Nephron (organoid): ENCODE measurements around the gene CXCL1.

Experiments
- H3K27ac Mint-ChIP-seq, 3 experiments: 2 replicates each; pipeline ENCODE4 v1.8.0; 2020; ENCODE audit warnings: mixed read lengths in 3 of 3, mild to moderate bottlenecking in 2 of 3, moderate library complexity in 1 of 3
- H3K27me3 Mint-ChIP-seq: 2 replicates; pipeline ENCODE4 v1.8.0; 2021; ENCODE audit warnings: low read depth, mild to moderate bottlenecking, moderate library complexity, mixed read lengths
- H3K36me3 Mint-ChIP-seq: 2 replicates; pipeline ENCODE4 v1.8.0; 2020; ENCODE audit warnings: low read depth, mixed read lengths
- H3K4me1 Mint-ChIP-seq: 2 replicates; pipeline ENCODE4 v1.8.0; 2020; ENCODE audit warnings: mixed read lengths
- H3K4me3 Mint-ChIP-seq, 3 experiments: 2 replicates each; pipeline ENCODE4 v1.8.0; 2020; ENCODE audit warnings: mild to moderate bottlenecking in 3 of 3, mixed read lengths in 3 of 3, moderate library complexity in 2 of 3
- H3K9me3 Mint-ChIP-seq: 2 replicates; pipeline ENCODE4 v1.8.0; 2020; ENCODE audit warnings: mixed read lengths
- TF ChIP-seq, protein P1 (sequence below), 3 experiments: fragments of 200-600 bp; sonication (generic); IDR thresholded peaks; one replicate each; pipeline ENCODE4 v1.5.0; 2021; ENCODE audit warnings: antibody characterized with exemption in 3 of 3; ENCODE audit not compliant: unreplicated experiment in 3 of 3

Gene CXCL1

DNA sequence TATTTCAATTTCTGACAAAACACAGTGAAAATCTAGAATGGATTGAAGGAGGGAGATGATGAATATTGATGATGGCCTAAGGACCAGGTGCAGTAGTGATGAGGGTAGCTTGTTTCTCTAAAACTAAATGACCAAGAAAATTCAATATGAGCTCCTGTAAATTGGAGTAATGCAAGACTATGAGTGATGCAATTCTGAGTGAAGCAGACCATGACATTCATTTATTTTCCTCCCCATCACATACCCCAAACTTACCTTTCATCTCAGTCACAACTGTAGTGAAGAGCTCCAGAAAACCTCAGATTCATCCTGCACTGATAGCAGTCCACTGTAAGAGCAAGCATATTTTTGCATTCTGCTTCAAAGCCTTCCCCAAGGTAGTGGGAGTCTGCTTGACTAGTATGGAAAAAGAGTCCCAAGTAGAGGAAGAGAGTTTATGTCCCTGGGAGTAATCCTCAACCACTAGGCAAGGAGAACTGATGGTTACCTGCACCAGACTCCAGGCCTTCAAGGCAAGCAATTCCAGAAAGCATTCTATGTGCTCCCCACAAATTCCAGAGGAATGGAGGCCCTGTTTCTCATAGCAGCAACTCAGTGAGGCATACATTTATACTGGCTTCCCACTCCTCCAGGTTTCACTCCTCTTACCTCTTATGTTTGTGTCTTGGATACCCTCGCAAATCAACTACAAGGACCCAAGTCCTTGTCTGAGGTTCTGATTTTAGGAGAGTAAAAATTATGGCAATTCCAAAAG is 47.2 kb downstream of the CXCL1 start:
- Mint-ChIP-seq H3K4me1 (no peaks in the 10 kb centered on the region), H3K36me3 (no peaks in the 10 kb centered on the region), H3K4me3 (no peak overlapping the region), H3K9me3 (no peaks in the 10 kb centered on the region), H3K27me3 (no peaks in the 10 kb centered on the region), H3K27ac (no peak overlapping the region)
- TF ChIP-seq, protein P1, sequence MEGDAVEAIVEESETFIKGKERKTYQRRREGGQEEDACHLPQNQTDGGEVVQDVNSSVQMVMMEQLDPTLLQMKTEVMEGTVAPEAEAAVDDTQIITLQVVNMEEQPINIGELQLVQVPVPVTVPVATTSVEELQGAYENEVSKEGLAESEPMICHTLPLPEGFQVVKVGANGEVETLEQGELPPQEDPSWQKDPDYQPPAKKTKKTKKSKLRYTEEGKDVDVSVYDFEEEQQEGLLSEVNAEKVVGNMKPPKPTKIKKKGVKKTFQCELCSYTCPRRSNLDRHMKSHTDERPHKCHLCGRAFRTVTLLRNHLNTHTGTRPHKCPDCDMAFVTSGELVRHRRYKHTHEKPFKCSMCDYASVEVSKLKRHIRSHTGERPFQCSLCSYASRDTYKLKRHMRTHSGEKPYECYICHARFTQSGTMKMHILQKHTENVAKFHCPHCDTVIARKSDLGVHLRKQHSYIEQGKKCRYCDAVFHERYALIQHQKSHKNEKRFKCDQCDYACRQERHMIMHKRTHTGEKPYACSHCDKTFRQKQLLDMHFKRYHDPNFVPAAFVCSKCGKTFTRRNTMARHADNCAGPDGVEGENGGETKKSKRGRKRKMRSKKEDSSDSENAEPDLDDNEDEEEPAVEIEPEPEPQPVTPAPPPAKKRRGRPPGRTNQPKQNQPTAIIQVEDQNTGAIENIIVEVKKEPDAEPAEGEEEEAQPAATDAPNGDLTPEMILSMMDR (IDR thresholded peaks at IDR 0.05; ENCODE audit: unreplicated experiment in 3 of 3) = no peak

DNA sequence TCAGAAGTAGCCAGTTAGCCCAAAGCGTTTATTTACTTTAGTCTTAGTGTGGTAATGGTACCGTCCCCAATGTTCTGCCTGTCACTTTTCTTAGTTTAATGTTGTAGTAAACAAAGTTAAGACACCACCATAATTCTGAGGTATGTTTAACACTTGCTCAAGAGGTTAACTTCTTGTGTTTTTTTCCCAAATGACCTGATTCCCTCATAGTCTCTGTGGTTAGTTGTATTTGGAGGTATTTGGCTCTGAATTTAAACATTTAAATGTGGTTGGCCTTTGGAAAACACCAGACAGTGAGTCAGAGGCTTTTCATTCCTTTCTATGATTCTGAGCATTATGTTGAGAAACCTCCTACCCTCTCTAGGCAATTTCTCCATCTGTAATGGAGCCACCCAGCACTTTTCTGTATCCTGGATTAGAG is 47.9 kb downstream of the CXCL1 start:
- Mint-ChIP-seq H3K27ac (no peak overlapping the region), H3K4me3 (no peak overlapping the region), H3K9me3 (no peaks in the 10 kb centered on the region), H3K36me3 (no peaks in the 10 kb centered on the region), H3K27me3 (no peaks in the 10 kb centered on the region), H3K4me1 (no peaks in the 10 kb centered on the region)
- TF ChIP-seq, protein P1 (IDR thresholded peaks at IDR 0.05; ENCODE audit: unreplicated experiment in 3 of 3) = no peak

DNA sequence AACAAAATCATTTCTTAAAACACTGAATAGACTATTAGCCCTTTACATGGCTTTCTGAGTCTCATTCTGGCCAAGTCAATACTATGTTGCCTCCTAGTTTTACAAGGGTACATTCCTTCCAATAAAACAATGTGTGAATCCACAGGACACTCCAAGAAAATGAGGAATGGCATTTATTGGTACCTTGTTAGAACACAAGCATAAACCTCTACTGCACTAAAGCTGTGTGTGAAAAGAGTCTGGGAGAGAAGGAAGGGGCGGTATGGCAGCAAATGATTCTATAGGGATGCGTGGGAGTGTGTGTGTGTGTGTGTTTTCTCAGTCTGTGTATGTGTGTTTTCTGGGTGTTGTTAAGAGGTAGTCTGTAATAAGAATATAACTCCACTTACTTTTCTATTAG is 48.9 kb downstream of the CXCL1 start:
- Mint-ChIP-seq H3K9me3 (no peaks in the 10 kb centered on the region), H3K36me3 (no peaks in the 10 kb centered on the region), H3K4me3 (no peak overlapping the region), H3K27ac (no peak overlapping the region), H3K27me3 (no peaks in the 10 kb centered on the region), H3K4me1 (no peaks in the 10 kb centered on the region)
- TF ChIP-seq, protein P1 (IDR thresholded peaks at IDR 0.05; ENCODE audit: unreplicated experiment in 3 of 3) = no peak

DNA sequence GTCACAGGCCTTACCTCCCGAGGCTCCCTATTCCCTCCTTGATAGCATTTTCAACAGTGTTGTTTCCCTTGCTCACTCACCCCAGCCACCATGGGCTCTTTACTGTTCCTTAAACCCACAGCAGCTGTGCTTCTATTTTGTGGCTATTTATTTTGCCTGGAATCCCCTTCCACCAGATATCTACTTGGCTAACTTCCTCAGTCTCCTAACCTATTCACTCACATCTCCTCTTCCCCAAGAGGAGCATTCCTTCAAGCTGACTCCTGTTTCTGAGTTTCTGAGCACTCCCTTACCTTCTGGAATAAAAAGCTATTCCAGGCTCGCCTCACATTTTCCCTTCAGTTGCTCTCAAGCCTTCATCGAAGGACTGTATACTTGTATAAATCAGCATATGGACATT is 50.5 kb downstream of the CXCL1 start:
- Mint-ChIP-seq H3K4me3 (no peak overlapping the region), H3K9me3 (no peaks in the 10 kb centered on the region), H3K27ac (no peak overlapping the region), H3K4me1 (no peaks in the 10 kb centered on the region), H3K27me3 (no peaks in the 10 kb centered on the region), H3K36me3 (no peaks in the 10 kb centered on the region)
- TF ChIP-seq, protein P1 (IDR thresholded peaks at IDR 0.05; ENCODE audit: unreplicated experiment in 3 of 3) = no peak
